GM21515 (cell line): Measurements from ENCODE around the gene NOX1.

Experiments
- ATAC-seq: cut with Tn5 transposase; IDR thresholded peaks from one replicate; pipeline ENCODE4 v1.9.1; 2021; ENCODE audit not compliant: unreplicated experiment

Gene NOX1

DNA sequence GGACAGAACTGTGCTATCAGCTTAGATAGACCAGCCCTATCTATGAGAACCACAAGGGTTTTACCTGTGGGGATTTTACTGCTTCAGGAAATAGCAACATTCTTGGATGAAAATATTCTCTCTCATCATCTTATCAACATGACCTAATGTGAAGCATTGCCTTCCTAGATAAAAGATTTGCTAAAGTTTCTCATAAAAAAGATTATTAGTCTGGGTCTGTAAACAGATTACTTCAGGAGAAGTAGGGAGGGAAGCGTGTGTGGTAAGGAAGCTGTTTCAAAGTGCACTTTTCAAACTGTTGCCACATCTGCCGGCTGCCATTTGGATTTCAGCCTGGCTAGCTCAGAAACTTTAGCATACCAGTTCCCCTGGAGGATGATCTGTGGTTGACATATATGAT, at the start of gene NOX1:
Gene NOX1, minus strand, starts transcription at position 35 of the 400 bp plus-strand sequence. CDS start 220 bp downstream, outside the sequence.
- no peak for ATAC-seq

DNA sequence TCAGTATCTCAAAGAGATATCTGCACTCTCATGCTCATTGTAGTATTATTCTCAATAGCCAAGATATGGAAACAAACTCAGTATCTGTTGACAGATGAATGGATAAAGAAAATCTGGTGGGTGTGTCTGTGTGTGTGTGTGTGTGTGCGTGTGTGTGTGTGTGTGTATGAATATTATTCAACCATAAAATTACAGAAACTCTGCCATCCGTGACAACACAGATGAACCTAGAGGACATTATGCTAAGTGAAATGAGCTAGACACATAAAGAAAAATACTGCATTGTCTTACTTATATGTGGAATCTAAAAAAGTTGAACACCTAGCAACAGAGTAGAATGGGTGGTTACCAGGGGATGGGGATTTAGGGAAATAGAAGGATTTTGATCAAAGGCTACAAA, 41.4 kb upstream of the NOX1 start:
- no peak for ATAC-seq

DNA sequence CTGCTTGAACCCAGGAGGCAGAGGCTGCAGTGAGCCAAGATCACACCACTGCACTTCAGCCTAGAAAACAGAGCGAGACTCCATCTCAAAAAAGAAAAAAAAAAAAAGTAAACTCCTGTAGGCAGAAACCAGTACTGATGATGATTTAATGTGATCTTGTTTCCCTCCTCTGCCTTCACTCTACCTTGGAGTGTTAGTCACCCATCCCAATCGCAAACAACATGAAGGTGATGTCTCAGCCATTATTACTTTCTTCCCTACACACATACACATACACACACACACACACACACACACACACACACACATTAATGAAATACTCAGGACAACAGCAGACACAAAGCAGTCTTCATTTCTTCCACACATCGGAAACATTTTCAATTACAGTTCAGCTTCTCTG, 39.0 kb upstream of the NOX1 start:
- no peak for ATAC-seq

DNA sequence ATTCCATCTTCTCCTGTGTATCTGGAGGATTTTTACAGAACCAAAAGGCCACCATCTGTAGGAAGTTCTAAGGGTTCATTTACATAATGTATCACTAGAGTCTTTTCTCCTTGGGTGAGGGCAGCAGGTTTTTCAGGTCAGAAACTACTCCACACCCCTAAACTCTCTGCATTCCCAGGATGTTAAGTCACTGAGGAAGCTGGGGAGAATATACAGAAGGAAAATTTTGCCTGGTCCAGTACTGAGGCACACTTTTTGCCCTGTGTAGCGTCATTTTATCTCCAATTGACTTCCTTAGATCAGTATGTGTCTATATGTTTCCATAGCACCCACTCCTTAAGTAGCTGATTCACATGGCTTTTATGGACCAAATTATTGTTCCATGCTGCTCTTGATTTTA, 37.6 kb upstream of the NOX1 start:
- ATAC-seq = no peak

DNA sequence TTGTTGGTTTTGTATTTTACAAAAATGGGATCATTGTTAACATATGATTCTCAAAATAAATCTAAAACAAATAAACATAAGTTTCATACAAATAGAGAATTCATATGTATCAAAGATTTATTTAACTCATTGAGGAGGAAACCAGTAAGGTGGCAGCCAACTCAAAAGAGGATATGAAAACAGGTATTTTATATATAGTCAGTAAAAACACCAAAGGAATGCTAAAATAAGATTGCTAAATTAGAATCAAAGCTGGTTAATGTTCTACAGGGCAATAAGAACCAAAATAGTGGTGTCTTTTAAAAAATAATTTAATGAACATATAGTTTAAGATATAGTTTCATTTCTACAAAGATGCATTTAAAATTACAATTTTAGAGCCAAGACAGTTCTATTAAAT, 31.5 kb upstream of the NOX1 start:
- no peak for ATAC-seq

DNA sequence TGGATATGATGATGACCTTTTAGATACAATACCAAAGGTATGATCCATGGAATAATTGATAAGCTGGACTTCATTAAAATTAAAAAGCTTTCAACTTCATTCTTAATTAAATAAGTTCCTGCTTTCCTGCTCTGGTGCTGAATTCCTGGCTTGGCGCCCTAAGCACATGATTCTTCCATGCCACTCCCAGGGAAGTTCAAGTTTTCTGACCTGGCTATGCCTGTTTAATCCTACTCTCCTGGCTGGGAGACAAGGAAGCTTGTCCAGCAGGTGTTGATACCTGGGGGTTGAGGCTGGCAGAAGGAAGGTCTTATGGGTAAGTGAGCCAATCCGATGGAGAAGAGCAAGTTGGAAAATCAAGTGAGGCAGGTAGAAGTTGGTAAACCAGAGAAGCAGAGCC, 30.3 kb upstream of the NOX1 start:
- ATAC-seq = no peak

DNA sequence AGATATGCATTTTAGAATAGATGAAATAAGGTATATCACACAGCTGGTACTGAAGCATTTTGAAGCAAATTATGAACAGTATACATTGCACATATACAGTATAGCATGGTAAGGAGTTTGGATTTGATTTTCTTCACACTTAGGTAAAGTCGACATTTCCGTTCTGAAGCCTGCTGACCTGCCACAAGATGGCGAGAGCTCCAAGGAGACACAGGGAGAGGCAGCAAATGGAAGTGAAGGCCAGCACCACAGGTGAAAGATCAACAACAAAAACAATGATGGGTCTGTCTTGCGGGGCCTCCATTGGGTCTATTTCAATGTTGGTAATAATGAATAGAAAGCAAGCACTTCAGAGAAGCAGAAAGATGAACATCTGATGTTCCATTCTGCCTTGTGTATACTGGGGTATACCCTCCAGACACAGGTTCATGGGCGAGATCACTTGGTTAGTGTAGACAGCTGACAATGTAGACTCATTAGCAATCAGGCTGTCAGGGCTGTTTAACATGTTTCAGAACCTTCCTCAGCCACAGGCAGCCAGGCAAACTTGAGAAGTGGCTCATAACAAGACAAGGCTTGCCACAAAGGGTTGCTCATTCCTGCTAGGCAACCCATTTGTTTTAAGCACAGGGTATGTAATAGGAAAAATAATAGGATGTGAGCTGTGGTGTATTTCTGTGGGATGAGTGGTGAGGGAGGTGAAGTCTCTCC, 21.4 kb upstream of the NOX1 start:
- ATAC-seq = no peak

DNA sequence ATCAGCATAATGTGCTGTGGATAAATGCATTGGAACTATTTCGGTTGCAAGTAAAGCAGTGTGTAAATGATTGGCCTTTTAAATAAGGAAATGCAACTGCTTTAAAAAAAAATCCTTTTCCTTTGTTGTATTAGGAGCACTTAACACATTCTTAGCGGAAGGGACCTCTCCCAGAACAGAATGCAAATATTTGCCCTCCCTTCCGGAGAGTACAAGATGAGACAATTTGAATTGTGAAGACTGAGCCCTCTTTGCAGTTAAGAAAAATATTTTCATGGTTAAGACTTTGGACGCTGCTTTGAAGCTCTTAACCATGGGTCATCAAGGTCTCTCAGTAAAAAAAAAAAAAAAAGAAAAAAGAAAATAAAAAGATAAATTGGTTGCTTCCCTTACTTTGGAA, 9.5 kb upstream of the NOX1 start:
- ATAC-seq = no peak

DNA sequence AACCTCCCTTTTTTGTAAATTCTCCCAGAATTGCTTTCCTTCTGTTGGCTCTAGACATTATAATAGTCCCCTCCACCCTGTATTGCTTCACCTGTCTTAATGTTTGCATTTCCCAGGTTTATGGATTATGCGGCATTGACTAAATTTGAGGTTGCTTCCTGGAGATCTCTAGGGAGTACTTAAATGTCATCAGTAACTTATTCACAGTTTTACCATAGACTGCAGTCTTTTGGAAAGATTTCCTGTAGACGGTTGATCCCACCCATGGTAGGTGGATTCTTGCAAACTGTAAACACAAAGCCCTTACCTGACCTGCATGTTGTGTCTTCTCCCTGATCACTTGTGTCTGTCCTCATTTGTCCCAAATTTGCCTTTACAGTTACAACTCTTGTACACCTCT, 6.2 kb upstream of the NOX1 start:
- no peak for ATAC-seq

DNA sequence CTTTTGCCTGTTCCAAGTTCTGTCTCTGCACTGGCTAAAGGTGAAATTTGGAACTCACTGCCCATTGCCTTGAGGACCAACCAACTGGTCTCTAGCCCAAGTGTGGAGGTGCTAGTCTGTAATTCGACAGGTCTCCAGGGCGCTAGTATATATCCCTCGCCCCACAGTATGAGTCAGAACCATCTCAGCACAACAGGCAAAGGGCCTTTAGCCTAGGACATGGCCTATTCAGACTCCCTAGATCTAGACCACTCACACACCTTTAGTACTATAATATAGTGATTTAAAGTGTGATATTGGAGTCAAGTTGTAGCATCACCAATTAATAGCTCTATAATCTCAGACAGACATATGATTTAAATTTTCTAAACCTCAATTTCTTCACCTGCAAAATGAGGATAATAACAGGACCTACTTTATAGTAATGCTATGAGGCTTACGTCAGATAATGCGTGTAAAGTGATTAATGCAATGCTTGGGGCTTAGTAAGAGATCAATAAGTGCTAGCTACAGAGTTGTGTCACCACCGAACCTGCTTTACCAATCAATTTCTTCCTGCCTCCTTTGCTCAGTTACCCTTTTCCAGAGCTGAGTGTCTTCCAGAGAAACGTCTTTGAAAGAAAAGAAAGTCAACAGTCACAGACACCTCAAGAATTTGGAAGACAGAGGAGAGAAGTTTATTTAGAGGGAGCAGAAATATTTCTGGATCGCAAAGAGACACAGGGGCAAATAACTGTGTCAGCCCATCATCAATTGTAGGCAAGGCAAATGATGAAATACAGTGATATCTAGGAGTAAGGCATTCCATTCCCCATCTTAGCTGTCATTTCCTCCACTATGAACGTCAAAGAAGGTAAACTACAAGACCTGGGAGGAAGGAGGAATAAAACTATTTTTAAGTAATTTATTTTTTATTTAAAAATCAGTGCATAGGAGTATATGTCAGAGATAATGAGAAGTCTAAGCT, 2.3 kb downstream of the NOX1 start:
- ATAC-seq = no peak

DNA sequence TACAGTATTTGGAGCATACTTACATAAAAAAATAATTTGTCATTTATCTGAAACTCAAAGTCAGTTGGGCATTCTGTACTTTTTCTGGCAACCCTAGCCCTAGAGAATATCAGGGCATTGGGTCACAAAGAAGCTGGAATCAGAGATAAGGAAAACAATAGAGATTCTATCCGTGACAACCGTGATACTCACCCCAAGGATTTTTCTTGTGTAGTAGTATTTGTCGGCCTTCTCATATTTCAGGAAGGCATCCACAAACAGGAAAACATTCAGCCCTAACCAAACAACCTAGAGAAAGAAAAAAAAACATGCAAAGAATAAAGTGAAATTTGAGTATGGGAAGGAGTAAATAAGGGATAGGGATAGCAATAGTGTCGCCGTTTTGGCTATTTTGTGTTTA, 3.6 kb downstream of the NOX1 start:
- no peak for ATAC-seq

DNA sequence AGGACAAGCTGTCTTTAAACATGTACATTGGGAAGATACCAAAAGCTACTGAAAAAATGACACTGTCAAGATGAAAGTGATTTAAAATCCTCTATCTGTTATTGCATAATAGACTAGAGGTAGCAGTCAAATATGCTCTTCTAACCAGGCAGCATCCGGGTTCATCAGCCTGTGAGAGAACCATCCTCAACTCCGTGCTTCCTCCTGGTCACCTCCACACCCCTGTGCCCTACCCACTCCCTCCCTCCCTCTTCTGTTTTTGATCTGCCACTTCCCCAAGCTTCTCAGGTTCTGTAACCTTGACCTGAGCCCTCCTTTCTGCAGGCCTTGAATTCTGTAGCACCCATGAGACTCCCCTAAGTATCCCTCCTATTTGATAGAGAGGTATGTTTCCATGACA, 5.9 kb downstream of the NOX1 start:
- no peak for ATAC-seq

DNA sequence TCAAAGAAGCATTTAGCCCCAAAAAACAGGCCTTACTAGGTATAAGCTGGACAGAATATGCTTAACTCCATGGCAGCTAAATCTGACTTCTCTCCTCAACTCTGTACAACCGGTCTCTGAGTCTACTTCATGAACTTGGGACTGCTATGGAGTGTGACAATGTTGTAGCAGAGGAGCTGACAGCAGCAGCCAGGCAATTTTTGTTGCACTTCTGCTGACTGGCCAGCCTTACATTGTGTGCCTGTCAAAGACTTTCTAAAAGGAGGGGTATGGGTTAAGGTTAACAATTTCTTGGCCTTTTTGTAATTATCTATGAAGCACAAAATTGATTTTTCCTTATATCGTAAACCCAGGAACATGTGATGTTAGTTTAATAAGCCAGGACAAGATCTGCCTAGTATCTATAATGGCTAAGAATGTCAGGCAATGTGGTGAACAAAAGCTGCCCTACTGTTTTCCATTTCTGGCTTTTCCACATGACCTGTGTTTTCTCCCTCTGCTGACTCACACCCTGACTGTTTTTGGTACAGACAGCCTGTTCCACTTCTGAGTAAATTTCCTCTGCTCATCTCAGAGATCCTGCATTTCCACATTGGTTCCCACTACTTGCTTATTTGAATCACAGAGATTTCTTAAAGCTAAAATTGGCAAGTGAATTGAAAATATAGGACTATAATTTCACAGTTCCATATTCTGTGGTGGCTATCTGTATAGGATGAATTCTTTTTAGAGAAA, 9.3 kb downstream of the NOX1 start:
- no peak for ATAC-seq

DNA sequence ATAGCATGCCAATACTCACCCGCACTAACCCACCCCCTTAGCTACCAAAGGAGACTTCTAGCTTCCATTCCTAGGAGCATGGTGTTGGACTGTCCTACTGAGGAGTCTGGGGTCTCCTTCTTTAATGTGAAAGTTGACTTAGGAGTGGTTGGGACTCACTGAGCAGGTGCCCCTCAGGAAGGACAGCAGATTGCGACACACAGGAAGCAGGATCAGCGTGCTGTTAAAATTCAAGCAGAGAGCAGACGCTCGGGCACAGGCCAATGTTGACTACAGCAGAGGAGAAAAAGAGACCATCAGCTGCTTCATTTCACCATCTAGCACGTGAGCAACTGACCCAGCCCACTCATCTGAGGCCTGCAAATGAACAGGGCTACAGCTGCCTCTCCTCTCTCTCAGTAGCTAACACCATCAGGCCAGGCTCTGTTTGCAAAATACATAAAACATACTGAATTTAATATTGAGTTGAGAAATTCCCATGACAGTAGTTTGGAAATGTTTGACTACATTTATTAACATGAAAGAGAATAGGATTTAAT, 10.8 kb downstream of the NOX1 start:
- ATAC-seq = no peak

DNA sequence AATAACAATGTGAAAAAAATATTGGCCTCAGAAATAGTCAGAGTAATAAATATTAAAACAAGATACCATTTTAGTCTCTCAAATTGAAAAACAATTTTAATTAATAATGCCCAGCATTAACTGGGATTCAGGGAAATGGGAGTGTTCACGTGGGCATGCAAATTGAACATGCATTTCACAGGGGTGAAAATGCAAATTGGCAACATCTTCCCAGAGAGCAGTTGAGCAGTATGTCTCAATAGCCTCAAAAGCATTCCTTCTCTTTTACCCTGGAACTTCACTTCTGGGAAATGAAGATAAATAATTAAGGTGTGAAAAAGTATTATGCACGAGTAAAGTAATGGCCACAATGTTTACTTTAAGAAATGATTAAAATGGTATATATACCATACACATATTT, 21.3 kb downstream of the NOX1 start:
- no peak for ATAC-seq

DNA sequence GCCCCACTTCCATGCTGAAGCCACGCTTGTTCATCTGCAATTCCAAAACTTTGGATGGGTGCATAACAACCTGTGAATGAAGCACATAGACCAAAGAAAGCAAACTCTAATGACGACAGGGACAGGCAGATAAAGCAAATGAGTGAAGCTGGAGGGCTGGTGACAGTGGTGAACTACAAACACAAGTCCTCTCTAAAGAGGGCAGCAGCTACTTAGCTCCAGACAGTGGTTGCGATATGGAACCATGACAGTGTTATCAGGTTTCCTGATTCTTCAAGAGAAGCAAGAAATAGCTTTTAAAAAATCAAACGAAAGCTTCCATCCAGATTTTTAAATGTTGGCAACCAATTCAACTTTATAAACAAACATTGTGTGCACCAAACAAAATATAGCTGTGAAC, 23.8 kb downstream of the NOX1 start:
- ATAC-seq = no peak

DNA sequence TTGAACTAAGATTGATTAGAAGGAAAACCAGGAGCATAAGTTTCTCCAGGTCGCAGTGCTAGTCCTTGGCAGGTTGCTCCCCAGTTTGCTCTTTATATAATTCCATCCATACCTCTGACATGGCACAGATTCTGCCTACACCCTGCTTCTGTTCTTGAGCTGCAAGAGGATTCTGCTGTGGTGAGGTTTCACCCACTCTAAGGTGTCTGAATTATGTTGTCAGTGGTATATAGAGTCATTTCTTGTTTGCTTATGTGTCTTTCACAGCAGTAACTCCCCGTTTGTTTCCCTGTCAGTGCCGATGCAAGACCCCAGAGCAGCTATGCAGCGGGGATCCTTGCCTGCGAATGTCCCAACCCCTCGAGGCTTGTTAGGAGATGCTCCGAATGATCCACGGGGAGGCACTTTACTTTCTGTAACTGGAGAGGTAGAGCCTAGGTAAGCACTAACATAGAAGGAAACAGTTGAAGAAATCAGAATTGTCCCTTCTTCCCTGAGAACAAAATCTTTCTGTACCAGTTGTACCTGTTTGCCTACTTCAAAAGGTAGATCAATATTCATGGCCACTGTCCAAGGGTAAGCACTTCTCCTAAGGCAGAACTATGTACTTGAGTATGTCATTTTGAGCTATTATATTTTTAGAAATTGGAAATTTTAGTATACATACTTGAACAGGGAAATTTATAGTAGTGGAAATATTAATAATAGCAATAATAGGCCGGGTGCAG, 42.8 kb downstream of the NOX1 start:
- no peak for ATAC-seq

DNA sequence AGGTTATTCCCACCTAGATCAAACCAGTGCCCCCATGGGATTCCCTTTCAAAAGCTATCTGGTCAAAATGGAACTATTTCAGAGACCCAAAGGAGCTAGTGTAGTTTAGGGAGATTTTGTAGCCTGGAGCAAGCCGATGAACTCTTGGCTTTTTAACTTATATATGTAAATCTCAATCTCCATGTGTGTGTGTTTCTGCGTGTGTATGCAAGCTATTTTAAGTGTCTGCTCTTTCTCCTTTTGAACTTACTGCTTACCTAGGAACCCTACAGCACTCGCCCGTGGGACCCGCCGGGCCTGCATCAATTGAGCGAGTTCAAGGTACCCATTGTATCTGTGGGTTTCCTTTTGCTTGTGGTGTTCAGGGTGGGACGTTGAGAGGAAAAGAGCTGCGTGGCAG, 43.6 kb downstream of the NOX1 start:
- ATAC-seq = peak; percentile 33

DNA sequence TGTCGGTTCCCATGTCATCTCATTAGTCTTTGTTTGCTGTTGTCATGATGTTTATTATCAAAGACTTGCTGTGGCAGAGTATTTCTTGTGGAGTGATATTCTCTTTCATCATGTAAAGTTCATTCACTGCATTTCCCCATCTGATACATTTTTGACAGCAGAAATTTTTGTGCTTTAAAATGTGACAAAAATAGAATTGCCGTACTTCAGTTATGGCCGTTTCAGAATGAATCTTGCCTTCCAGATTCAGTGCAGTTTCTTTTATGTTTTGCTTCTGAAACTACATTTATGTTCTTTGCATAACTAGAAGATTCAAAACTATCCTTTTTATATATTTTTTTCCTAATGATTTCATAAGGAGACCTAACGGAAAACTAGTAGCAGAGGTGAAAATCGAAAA, 44.0 kb downstream of the NOX1 start:
- peak; percentile 29 for ATAC-seq

DNA sequence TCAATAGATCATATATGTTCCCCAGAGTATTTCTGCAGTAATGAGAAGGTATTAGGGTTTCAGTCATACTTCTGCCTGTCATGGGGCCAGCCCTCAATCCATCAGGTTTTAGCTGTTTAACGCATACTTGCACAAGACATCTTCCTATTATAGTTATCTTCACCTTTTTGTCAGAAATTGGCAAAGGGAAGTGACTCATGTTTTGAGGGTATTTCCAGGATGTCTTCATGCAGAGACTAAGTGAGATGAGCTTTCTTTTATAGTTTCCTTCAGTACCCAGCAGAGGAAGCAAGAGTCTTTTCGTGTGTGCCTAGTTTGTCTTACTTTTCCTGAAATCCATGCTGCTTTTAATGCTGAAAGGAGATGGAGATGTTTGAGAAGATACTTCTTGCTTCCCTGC, 44.4 kb downstream of the NOX1 start:
- peak; percentile 61 for ATAC-seq
